Endodermal cell (in vitro differentiated cells): ENCODE data around the gene GRB10. TPM values are rescaled to one million over a fixed set of nuclear protein-coding genes. Genes with fewer than 3 reads are reported as not detected.

ENCODE experiments used
- DNase-seq: peaks from one replicate; pipeline ENCODE4 v3.0.0-alpha.2; 2017
- H3K27ac ChIP-seq: 2 replicates; pipeline ENCODE4 v1.5.1; 2013; ENCODE audit warnings: mild to moderate bottlenecking, low read depth, low read length, moderate library complexity
- H3K27me3 ChIP-seq: 2 replicates; pipeline ENCODE4 v1.6.1; 2013; ENCODE audit warnings: mild to moderate bottlenecking, low read length, moderate library complexity; ENCODE audit not compliant: insufficient read depth, control insufficient read depth, poor library complexity, severe bottlenecking
- H3K36me3 ChIP-seq: 2 replicates; pipeline ENCODE4 v1.7.0; 2013; ENCODE audit warnings: mild to moderate bottlenecking, low read length, moderate library complexity; ENCODE audit not compliant: control insufficient read depth, insufficient read depth
- H3K4me1 ChIP-seq: one replicate; pipeline ENCODE4 v1.7.0; 2013; ENCODE audit warnings: low read length; ENCODE audit not compliant: control insufficient read depth, insufficient read depth
- H3K4me3 ChIP-seq: 2 replicates; pipeline ENCODE4 v1.5.1; 2013; ENCODE audit warnings: mild to moderate bottlenecking, low read length, moderate library complexity
- H3K9ac ChIP-seq: 2 replicates; pipeline ENCODE4 v1.6.1; 2013; ENCODE audit warnings: mild to moderate bottlenecking, low read length, moderate library complexity; ENCODE audit not compliant: poor library complexity, severe bottlenecking; ENCODE audit errors: extremely low read depth
- H3K9me3 ChIP-seq: 2 replicates; pipeline ENCODE4 v1.6.1; 2013; ENCODE audit warnings: mild to moderate bottlenecking, low read length, moderate library complexity; ENCODE audit not compliant: control insufficient read depth
- H3K27ac Mint-ChIP-seq: 2 replicates; pipeline ENCODE4 v1.8.0; 2020; ENCODE audit warnings: mixed read lengths
- H3K27me3 Mint-ChIP-seq: 2 replicates; pipeline ENCODE4 v1.8.0; 2021; ENCODE audit warnings: mild to moderate bottlenecking, mixed read lengths; ENCODE audit not compliant: insufficient read depth
- H3K36me3 Mint-ChIP-seq: 2 replicates; pipeline ENCODE4 v1.8.0; 2020; ENCODE audit warnings: low read depth, mixed read lengths
- H3K4me1 Mint-ChIP-seq: 2 replicates; pipeline ENCODE4 v1.8.0; 2020; ENCODE audit warnings: mixed read lengths
- H3K4me3 Mint-ChIP-seq: 2 replicates; pipeline ENCODE4 v1.8.0; 2020; ENCODE audit warnings: mild to moderate bottlenecking, moderate library complexity, mixed read lengths
- H3K9me3 Mint-ChIP-seq: 2 replicates; pipeline ENCODE4 v1.8.0; 2020; ENCODE audit warnings: mild to moderate bottlenecking, mixed read lengths
- WGBS, 2 experiments: methylation state at CpG; one replicate each; pipeline versions ENCODE4 v1.1.5 to v1.1.7; 2013; ENCODE audit warnings: missing lambda C conversion rate in 2 of 2, mixed read lengths in 1 of 2; ENCODE audit not compliant: insufficient coverage in 1 of 2, insufficient read length in 1 of 2; 5-methylcytosine and 5-hydroxymethylcytosine counted together
- total RNA-seq, 2 donors: library from RNA; stranded (reverse); fragmentation: NEBNext Ultra II Directional in 1 of 2; extraction: Animal tissue kit (Norgen Biotek cat#: 25700) in 1 of 2; gene quantifications; 2 replicates in 1 of 2; 3 replicates in 1 of 2; pipeline ENCODE4 v1.2.1, GENCODE V29; 2021
- TF ChIP-seq, protein P1 (sequence below): fragments of 200-600 bp; sonication (generic); conservative IDR thresholded peaks from 2 replicates; pipeline ENCODE4 v1.5.0; 2021; ENCODE audit warnings: antibody characterized with exemption, mild to moderate bottlenecking

Gene GRB10
- total RNA-seq, 2 donors from 2014 or later, result 71.9 to 97.5 TPM

DNA sequence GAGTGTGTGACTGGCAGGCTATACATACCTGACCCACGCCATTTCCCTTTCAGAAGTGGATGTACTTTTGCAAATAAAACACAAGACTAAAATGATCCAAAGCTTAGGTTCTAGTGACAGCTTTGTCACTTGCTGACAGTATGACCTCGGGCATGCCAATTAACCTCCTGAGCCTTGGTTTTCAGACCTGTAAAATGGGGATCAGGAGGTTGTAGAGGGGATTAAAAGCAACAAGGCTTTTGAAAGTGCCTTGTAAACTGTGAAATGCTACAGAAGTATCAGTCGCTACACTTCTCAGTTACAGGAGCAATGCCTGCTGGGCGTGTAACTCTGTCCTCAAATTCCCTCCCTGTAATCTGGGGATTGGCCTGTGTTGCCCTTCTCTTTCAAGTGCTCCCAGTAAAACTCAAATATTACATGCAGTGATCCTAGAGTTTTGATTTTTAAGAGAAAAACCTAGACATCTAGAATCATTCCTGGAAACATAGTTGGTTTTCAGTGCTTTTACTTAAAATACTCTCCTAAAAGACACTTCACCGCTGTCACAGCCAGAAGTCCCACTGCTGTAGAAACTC lies 8.8 kb upstream of the GRB10 start:
- H3K27me3 Mint-ChIP-seq, result peaks cover 36% of the 10 kb centered on the region
- Histone ChIP-seq H3K9ac (peak overlapping the region; percentile 88), H3K9me3 (peaks cover 14% of the 10 kb centered on the region), H3K4me3 (peak overlapping the region; percentile 97), H3K27ac (no peak overlapping the region), H3K4me1 (peaks cover 7% of the 10 kb centered on the region), H3K27me3 (no peaks in the 10 kb centered on the region), H3K36me3 (peaks cover 19% of the 10 kb centered on the region)
- peaks cover 28% of the 10 kb centered on the region for H3K36me3 Mint-ChIP-seq
- TF ChIP-seq, protein P1, sequence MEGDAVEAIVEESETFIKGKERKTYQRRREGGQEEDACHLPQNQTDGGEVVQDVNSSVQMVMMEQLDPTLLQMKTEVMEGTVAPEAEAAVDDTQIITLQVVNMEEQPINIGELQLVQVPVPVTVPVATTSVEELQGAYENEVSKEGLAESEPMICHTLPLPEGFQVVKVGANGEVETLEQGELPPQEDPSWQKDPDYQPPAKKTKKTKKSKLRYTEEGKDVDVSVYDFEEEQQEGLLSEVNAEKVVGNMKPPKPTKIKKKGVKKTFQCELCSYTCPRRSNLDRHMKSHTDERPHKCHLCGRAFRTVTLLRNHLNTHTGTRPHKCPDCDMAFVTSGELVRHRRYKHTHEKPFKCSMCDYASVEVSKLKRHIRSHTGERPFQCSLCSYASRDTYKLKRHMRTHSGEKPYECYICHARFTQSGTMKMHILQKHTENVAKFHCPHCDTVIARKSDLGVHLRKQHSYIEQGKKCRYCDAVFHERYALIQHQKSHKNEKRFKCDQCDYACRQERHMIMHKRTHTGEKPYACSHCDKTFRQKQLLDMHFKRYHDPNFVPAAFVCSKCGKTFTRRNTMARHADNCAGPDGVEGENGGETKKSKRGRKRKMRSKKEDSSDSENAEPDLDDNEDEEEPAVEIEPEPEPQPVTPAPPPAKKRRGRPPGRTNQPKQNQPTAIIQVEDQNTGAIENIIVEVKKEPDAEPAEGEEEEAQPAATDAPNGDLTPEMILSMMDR, result no peak
- H3K4me1 Mint-ChIP-seq, result peaks cover 41% of the 10 kb centered on the region
- WGBS, 2 experiments, result 54 to 62% methylated on average over 5 of the region's 5 CpGs
- DNase-seq, result no peak
- H3K27ac Mint-ChIP-seq, result no peak overlapping the region
- peaks cover 22% of the 10 kb centered on the region for H3K9me3 Mint-ChIP-seq
- peak overlapping the region; percentile 84 for H3K4me3 Mint-ChIP-seq

GRCh38 chr7:50790381-50790780 lies 7.7 kb upstream of the GRB10 start:
- Histone ChIP-seq H3K27me3 (no peaks in the 10 kb centered on the region), H3K9ac (no peak overlapping the region), H3K36me3 (peaks cover 22% of the 10 kb centered on the region), H3K4me3 (peak overlapping the region; percentile 97), H3K27ac (no peak overlapping the region), H3K4me1 (peaks cover 7% of the 10 kb centered on the region), H3K9me3 (peaks cover 14% of the 10 kb centered on the region)
- peaks cover 30% of the 10 kb centered on the region for H3K36me3 Mint-ChIP-seq
- H3K4me3 Mint-ChIP-seq, result peak overlapping the region; percentile 84
- H3K27me3 Mint-ChIP-seq, result peaks cover 29% of the 10 kb centered on the region
- peaks cover 22% of the 10 kb centered on the region for H3K9me3 Mint-ChIP-seq
- H3K27ac Mint-ChIP-seq, result no peak overlapping the region
- TF ChIP-seq, protein P1, result no peak
- DNase-seq, result no peak
- H3K4me1 Mint-ChIP-seq, result peaks cover 40% of the 10 kb centered on the region
- 83 to 88% methylated on average over 6 to 9 of the region's 9 CpGs for WGBS, 2 experiments

- peaks cover 32% of the 10 kb centered on the region for H3K36me3 Mint-ChIP-seq
- 92 to 99% methylated on average over 2 to 5 of the region's 5 CpGs for WGBS, 2 experiments
- Histone ChIP-seq H3K36me3 (peaks cover 37% of the 10 kb centered on the region), H3K27me3 (no peaks in the 10 kb centered on the region), H3K4me3 (peak overlapping the region; percentile 97), H3K9me3 (peaks cover 14% of the 10 kb centered on the region), H3K4me1 (peaks cover 5% of the 10 kb centered on the region), H3K27ac (no peak overlapping the region), H3K9ac (no peak overlapping the region)
- H3K9me3 Mint-ChIP-seq, result peaks cover 22% of the 10 kb centered on the region
- peaks cover 34% of the 10 kb centered on the region for H3K4me1 Mint-ChIP-seq
- TF ChIP-seq, protein P1, result no peak
- no peak overlapping the region for H3K4me3 Mint-ChIP-seq
- no peak for DNase-seq
- peaks cover 29% of the 10 kb centered on the region for H3K27me3 Mint-ChIP-seq
- no peak overlapping the region for H3K27ac Mint-ChIP-seq
Measured at GRCh38 chr7:50788382-50788781, 5.7 kb upstream of the GRB10 start.
